Measurements from ENCODE around the gene GPR26. TPM values are rescaled to one million over a fixed set of nuclear protein-coding genes. Genes with fewer than 3 reads are reported as not detected.

Gene GPR26
- total RNA-seq, 4 donors from 2014 or later: not detected

Other genes with a start within 250 kb of the GPR26 start
- gene CPXM2, start 225.5 kb downstream of the GPR26 start, total RNA-seq: 1 to 10 TPM; 2.9 to 6.1 (median 3.7) TPM

All from suprapubic skin (tissue), 4 donors.